ENCODE results near the gene NPFF.
"Not testable (repeated sequence)": the region's sequence is repeated elsewhere in the genome, so short reads cannot be mapped to it uniquely, and the experiment has no call there.

Gene NPFF, protein sequence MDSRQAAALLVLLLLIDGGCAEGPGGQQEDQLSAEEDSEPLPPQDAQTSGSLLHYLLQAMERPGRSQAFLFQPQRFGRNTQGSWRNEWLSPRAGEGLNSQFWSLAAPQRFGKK
- total RNA-seq, result 0 to 0.21 reads per million in 2 donors

DNA sequence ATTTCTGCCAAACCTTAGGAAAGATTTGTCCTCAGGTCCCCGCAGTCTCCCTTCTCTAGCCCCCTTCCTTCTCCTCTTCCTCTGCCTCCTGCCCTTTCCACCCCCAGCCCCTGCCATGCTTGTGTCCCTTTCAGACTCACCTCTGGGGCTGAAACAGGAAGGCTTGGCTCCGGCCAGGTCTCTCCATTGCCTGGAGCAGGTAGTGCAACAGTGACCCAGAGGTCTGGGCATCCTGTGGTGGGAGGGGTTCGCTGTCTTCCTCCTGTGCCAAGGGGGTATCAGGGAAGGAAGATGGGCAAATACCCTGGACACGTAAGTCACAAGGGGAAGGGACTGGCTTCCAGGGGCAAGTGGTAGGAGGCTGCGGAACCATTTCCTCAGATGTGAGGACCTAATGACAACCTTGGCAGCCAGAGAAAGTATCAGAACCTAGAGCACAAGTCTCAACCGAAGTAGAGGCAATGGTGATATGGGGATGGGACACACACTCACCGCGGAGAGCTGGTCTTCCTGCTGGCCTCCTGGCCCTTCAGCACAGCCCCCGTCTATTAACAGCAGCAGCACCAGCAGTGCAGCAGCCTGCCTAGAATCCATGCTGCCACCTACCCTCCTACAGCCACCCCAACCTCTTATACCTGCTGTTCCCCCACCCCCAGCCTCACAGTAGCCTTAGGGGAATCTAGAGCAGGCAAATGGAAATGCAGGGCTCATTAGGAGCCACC lies at the start of gene NPFF:
NPFF (minus strand) TSS at position 604 of the 722 bp plus-strand sequence; CDS start at position 594, 10 bp downstream.
- DNase-seq, result no peak

DNA sequence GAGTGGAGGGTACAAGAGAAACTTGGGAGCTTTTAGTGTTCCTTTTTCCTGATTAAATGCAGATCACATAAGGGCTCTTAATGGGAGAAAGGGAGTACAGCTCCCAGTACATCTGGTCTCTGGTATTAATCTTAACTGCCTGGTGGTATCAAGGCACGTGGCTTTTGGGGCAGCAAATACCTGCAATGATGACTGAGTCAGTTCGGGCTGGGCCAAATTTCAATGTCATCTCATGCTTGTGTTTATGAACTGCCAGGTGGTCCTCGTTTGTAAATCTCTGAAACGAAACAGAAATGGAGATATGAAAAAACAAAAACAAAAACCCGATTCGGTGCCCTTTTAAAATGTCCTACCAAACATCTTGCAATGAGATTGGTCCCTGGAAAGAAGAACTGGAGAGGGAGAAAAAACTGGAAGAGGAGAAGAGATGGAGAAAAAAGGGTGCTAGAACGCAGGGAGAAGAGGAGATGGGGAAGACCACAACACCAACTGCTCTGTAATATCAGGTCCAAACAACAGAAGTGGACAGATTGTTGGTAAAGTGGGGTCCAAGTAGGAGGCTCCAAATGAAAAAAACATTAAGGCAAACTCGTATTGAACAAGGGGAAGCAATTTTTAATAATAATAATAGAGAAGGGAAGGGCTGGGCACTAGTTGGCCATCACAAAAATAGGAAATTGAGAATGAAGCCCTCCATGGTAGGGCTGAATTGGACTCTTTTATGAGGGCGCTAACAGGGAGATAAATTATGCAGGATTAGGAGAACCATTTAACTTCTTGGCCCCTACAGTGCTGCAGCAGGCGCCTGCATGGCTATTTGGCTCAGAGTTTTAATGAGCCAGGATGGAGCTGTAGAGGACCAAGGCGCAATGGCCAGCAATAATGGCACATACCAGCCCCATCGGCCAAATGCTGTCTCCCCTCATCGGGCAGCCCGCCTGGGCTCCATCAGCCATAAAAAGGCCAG lies 45.4 kb upstream of the NPFF start:
- DNase-seq, result no peak

DNA sequence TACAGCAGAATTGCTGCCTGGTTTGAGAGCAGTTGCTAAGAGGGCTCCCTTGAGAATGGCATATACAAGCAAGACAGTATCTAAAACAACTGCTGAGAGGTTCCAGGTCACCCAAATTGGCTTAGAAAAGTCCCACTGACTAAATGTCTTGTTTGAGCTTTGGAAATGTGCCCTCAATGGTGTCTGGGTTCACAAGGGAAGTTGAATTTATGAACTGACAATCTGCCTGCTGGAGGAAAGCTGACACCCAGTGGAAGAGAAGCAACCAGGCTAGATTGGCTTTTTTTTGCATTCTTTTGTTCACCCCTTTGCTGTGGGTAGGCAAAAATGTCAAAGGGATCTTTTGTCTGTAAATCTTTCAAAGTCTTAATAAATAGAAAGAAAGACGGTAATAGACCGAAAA lies 44.6 kb upstream of the NPFF start:
- DNase-seq, result no peak

DNA sequence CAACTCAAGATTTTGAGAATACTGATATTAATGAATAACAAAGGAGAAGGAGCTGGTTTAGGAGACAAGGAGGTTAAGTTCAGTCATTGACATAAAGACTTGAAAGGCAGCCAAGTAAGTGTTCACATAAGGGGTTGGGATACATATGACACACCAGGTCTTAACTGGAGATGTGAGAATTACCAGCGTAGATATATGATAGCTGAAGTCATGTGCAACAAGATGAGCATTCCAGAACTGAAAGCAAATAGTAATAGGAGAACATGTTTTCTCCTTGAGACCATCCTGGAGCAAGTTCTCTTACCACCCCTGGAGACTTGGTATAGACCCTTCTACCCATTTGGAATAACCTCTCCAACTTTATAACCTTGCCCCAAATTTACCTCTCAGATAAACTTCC lies 43.3 kb upstream of the NPFF start:
- no peak for DNase-seq

DNA sequence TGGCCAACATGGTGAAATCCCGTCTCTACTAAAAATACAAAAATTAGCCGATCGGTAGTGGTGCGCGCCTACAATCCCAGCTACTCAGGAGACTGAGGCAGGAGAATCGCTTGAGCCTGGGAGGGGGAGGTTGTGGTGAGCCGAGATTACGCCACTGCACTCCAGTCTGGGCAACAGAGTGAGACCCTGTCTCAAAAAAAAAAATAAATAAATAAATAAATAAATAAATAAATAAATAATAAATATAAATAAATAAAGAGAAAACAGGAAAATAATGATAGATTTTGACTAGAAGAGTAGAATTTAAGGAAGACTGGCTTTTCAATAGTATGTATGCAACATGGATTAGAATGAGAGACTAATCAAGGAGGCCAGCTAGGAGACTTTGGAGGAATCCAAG lies 42.8 kb upstream of the NPFF start:
- not testable (repeated sequence) for DNase-seq

DNA sequence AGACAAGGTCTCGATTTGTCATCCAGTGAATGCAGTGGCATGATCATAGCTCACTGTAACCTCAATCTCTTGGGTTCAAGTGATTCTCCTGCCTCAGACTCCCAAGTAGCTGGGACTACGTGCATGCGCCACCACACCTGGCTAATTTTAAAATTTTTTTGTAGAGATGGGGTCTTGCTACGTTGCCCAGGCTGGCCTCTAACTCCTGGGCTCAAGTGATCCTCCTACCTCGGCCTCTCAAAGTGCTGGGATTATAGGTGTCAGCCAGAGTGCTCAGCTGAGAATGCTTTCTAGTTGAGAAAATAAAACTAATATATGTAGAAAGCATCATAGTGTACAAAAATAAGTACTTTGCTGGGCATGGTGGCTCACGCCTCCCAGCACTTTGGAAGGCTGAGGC lies 41.1 kb upstream of the NPFF start:
- DNase-seq, result not testable (repeated sequence)

DNA sequence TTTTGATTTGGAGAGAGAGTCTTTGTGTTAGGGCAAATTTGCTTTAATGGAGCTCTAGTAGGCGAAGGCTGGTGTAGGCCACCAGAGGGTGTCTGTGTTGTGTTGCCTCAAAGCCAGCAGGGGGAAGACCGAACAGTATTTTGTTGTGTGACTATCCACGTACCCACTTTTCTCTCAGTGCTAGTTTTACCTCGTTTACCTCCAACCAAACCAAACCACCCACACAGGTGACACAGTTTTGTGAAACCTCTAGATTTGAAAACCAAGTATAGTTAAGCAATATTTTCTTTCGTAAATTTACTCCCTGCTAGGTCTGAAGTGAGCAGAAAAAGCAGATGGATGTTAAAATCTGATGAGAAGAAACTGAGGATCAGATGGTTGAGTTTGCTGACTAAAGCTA lies 36.3 kb upstream of the NPFF start:
- peak; percentile 2 for DNase-seq

DNA sequence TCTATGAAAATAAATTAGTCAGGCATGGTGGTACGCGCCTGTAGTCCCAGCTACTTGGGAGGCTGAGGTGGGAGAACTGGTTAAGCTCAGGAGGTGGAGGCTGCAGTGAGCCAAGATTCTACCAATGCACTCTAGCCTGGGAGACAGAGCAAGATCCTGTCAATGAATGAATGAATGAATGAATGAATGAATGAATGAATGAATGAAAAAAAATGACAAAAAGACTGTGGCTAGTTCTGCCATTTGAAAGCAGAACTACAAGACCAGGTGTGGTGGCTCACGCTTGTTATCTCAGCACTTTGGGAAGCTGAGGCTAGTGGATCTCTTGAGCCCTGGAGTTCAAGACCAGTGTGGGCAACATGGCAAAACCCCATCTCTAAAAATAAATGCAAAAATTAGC lies 32.2 kb upstream of the NPFF start:
- DNase-seq, result no peak

DNA sequence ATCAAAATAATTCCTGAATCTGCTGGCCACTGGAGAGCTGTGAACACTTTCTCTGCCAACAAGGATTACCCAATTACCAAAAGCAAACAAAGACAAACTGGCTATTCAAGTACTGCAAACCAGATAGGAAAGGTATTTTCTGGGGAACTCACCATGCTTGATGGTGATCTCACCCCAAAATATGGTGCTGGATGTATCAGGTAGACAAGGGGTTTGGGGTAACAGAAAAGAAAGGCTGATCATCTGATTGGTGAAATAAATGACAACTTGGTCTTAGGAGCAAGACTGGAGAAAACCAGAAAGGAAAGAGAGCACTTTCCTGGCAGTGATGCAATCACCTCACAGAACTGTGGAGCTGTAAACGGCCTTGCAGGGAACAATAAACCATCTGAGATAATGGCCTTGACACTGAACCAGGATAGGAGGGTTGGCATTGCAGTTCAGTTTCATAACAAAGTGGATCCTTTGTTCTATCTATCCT lies 31.0 kb upstream of the NPFF start:
- DNase-seq, result no peak

DNA sequence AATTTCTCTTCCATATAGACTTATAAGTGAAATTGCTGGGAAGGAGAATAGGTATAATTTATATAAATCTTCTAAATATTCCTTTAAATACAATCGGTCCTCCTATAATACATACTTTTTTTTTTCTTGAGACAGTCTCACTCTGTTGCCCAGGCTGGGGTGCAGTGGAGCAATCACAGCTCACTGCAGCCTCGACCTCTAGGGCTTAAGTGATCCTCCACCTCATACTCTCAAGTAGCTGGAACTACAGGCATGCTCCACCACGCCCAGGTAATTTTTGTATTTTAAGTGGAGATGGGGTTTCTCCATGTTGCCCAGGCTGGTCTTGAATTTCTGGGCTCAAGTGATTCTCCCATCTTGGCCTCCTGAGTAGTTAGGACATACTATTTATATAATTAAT lies 29.7 kb upstream of the NPFF start:
- no peak for DNase-seq

DNA sequence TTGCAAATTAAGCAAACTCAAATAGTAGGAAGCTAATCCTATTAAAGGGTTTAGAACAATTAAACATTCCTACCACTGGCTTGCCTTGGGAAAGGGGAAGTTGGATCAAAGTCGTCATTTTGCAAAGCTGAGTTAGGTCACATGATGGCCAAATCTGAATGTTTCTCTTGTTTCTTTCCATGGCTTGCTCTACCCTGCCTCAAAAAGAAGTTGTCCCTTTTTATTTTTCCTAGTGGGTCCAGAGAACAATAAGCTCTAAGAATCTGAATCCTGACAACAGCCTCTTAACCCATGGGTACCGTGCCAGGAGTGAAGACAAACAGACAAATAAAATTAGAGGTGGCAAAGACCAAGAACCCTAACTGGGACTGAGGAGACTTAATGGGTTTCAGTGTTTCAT lies 26.2 kb upstream of the NPFF start:
- DNase-seq, result no peak

DNA sequence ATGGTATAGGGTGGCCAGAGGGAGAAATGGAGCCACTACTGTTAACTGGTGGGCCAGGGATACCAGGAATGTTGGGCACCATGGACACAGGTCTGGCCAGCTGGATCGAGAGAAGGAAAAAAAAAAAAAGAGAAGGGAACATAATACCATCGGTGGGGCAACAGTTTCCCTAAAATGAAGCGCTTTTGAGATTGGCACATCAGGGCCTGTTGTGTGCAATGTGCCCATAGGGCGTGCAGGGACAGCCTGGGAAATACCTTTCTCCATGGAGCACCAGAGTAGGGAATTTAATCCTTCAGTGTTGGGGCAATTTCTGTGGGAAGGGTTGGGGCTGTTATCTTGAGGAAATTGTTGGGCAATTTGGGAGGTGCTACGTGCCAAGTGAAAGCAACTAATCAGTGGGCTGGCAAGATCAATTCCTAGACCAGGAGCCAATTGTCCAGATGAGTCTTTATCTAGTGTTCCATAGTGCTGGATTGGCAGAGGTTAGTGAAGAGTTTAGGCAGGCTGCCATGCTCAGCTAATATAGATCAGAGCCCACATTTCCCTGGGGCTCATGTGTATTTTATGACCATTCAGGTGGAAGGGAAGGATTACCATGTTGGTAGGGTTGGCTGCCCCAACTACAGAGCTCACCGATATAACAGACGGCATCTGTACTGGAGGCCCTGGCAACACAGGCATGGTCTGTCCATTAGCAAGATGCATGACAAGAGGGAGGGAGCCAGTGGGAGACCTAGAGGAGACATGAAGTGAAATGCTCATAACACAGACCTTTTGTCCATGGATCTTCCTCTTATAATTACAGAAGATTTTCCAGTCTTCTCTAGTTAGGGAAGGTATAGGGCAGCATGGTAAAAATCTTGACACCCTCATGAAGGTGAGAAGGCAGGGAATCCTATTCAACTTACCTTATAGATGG lies 25.5 kb upstream of the NPFF start:
- no peak for DNase-seq

DNA sequence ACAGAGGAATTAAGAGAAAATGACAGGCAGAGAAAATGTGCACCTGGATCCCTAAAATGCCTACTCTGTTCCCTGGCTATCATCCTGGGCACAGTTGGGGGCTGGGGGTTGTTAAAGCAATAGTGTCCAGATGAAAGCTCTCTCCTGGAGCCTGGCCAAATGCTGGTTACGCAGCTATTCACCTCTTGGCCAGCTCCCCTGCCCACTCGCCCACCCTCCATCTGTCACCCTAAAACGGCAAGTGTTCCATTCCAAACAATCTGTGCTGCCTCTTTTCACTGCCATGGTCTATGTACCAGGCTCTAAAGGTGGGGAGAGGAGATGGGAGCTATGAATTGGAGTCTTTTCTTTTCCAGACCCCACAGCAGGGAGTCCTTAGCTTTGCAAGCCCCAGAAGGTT lies 24.7 kb upstream of the NPFF start:
- DNase-seq, result no peak

DNA sequence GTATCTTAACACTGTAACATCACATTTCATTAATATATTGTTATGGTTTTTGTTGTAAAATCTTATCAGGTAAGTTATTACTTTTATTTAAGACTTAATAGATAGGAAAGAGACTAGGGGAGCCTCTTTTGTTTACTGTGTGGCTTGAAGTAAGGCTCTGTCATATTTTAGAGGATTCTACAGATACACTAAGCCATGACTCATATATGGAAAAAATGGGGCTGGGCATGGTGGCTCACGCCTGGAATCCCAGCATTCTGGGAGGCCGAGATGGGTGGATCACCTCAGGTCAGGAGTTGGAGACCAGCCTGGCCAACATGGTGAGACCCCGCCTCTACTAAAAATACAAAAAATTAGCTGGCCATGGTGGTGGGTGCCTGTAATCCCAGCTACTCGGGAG lies 23.6 kb upstream of the NPFF start:
- DNase-seq, result no peak

DNA sequence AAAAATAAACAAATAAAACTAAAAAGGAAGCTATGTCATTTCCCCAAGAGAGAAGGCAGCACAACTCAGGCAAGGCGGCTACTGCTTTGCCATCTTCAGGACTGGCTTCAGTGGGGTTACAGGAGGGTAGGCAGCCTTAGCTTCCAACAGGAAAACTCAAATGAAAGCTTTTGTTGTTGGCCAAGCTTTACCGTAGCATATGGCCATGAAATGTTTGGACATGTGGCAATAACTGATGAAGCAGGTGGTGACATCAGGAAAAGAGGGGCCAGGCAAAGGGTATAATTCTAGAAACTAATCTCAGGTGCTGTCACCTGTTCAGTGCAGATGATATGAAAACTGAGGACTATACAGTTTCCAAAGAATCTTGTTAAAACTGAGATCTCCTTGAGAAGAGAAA lies 22.8 kb upstream of the NPFF start:
- no peak for DNase-seq

DNA sequence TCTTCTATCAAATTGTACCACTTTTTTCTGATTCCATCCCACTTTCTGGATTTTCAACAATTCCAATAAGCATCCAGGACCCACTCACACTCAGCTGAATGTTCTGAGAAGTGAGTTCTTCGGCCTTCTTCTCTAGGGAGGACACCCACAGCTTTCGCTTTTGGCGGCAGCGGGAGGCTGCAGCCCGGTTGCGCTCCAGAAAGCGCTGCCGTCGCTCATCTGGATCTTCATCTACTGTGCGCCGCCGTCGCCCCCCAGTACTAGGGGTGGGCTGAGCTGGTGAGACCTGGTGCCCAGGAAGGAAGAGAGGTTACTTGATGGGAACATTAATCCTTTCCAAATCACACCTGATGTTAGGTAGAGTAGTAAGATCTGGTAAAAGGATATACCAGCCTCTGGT lies 17.2 kb upstream of the NPFF start:
- no peak for DNase-seq

DNA sequence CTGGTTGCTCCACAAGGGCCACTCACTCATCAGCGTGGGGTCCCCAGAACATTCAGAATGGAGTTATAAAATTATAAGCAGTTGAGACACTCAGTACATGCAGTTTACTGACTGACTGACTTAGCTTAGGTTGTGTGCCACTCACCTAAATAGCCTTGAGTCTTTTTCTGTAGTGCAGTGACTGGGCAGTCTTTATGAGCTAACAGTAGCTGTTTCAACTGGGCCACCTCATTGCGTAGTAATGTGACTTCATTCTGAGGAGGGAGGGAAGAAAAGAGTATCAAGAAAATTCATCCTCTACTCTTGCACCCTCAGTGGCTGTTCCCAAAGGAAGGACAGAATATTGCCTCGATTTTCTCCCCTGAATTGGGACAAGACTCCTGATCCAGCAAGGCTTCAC lies 15.8 kb upstream of the NPFF start:
- no peak for DNase-seq

DNA sequence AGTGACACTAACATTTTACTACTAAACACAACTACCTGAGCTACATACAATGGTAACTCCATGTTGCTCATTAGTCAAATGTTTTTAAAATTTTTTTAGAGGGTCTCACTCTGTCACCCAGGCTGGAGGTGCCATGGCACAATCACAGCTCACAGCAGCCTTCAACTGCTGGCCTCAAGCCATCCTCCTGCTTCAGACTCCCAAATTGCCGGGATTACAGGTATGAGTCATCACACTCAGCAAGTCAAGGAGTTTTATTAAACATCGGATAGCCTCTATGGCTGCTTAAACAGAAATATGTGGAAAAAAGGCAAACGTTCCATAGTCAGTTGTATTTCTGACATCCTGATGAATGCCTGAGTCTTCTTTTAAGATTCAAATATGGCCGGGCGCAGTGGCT lies 11.1 kb upstream of the NPFF start:
- DNase-seq, result no peak

DNA sequence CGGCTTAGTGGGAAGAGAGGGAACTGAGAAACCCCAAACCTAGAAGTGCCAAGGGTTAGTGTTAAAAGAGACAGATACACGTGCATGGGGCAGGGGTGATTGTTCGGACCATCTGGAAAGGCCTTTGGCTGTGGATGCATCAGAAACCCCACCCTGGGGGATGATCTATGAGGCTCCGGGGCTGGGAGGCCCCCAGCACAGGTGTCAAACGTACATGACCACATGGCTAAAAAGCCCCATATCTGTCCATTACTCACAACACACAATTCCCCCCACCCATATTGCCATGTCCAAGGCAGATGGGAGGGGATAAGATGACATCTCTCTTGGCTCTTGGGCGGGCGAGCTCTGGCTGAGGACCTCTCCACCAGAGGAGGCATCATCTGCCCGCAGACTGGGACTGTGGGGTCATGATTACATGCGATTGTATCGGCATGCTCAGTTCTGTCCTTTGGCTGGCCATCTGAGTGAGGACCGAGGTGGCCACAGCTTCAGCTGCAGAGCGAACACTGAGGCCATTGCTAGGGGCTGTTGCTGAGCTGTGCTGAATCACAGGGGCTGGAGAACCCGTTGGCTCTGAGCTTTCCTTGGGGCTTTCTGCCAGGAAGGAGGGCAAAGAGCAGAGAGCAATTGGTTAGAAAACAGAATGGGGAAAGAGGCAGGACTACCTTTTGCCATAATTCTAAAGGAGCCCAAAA lies 9.6 kb upstream of the NPFF start:
- DNase-seq, result no peak

DNA sequence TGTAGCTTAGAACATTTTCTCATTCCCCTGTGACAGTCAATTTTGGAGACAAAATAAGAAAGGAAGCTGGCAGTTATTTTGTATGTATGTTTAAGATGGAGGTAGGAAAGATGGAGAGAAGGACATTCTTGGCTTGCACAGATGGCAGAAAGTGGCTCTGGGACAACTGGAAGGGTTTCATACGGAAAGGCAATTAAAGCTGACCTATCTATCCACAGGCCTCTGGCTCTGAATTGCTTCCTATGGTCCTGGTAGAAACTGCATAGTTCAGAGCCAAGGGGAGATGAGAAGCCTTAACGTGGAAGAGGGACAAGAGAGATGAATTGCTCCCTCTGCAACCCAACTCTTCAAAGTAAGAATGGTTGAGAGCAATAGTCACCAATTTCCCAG lies 8.0 kb upstream of the NPFF start:
- DNase-seq, result no peak

DNA sequence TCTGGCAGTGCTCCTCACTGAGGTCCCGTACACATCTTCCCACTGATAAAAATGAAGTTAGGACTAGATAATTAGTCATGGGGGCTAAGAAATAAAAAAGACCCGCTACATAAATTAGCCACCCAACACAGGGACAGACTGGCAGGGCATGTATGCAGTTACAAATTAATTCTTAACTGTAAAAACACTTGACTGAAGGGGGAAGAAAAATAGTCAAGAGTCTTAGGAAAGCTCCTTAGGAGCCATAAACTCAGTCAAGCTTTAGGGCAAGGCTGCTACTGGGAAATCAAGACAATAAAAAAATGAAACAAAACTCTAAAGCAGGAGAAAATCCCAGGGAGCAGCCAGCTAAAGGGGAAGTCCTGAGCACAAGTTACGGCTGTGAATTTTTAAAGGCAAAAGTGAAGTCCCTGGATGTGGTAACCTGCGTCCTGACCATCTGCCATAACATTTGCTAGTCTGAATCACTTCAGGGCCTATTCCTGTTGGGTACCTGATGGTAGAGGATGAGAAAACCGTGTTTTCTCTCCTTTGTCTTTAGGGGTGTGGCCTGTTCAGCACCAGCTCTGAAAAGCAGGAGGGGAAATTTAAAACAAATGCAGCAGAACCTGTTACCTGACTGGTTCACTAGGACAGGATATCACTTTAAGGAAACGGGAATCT lies 7.5 kb upstream of the NPFF start:
- DNase-seq, result no peak

All from T-helper 9 cell (primary cell).